ENCODE results near the gene NAPB.

The NAPB gene

DNA sequence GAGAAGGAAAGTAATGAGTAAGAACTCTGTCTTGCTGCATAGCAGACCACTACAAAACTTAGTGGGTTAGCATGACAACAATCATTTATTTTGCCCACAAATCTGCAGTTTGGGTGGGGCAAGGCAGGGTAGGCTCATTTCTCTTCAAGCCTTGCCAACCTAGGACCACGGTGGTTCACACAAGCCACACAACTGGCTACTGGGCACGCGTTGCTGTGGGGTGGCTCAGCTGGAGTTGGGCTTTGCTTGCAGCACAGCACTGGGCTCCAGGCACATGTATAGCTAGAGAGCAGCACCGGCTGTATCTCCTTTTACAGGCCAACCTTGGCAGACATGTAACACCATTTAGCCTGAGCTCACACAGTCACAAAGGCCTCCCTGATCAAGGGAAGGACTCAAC is 75.3 kb downstream of the NAPB start:
- H3K4me1 Mint-ChIP-seq, result peaks cover 5% of the 10 kb centered on the region
- no peaks in the 10 kb centered on the region for H3K27me3 Mint-ChIP-seq
- no peak overlapping the region for H3K4me3 Mint-ChIP-seq
- H3K27ac Mint-ChIP-seq, result no peak overlapping the region
- H3K9me3 Mint-ChIP-seq, result no peaks in the 10 kb centered on the region
- DNase-seq (ENCODE audit: low spot score in 2 of 2) (no peak), ATAC-seq (ENCODE audit: low read depth) (no peak)
- H3K36me3 Mint-ChIP-seq, result no peaks in the 10 kb centered on the region

DNA sequence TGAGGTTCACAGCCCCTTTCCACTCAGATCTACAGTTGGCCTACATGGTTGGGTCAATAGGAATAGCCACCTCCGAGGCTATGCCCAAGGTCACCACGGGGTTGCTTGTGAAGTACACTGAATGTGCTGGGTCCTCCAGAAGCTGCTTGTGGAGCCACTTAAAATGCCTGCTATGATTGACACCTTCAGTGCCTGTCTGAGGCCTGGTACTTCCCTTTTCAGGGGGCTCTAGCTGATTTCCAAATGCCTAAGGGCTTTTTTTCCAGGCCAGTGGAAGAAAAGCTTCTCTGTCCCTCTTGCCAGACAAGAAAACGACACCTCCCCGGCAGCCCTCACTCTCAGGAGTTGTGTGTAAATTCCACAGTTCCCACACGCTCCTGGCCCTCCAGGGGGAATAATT is 77.0 kb downstream of the NAPB start:
- Mint-ChIP-seq H3K9me3 (no peaks in the 10 kb centered on the region), H3K4me1 (peaks cover 1% of the 10 kb centered on the region), H3K27ac (no peak overlapping the region), H3K27me3 (no peaks in the 10 kb centered on the region), H3K36me3 (no peaks in the 10 kb centered on the region), H3K4me3 (no peak overlapping the region)
- no peak for ATAC-seq (ENCODE audit: low read depth)
- no peak for DNase-seq (ENCODE audit: low spot score in 2 of 2)

DNA sequence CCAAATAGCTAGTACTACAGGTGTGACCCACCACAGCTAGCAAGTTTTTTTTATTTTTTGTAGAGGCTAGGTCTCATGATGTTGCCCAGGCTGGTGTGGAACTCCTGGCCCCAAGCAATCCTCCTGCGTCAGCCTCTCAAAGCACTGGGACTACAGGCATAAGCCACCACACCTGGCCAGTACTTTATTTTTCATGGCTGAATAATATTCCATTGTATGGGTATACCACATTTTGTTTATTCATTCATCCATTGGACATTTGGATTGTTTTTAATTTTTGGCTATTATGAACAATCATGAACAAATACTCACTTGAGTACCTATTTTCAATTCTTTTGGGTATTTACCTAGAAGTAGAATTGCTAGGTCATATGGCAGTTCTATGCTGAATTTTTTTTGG is 77.7 kb downstream of the NAPB start:
- H3K27ac Mint-ChIP-seq, result no peak overlapping the region
- no peaks in the 10 kb centered on the region for H3K4me1 Mint-ChIP-seq
- DNase-seq (ENCODE audit: low spot score in 2 of 2) (no peak), ATAC-seq (ENCODE audit: low read depth) (no peak)
- H3K9me3 Mint-ChIP-seq, result no peaks in the 10 kb centered on the region
- H3K27me3 Mint-ChIP-seq, result peaks cover 2% of the 10 kb centered on the region
- no peak overlapping the region for H3K4me3 Mint-ChIP-seq
- no peaks in the 10 kb centered on the region for H3K36me3 Mint-ChIP-seq

DNA sequence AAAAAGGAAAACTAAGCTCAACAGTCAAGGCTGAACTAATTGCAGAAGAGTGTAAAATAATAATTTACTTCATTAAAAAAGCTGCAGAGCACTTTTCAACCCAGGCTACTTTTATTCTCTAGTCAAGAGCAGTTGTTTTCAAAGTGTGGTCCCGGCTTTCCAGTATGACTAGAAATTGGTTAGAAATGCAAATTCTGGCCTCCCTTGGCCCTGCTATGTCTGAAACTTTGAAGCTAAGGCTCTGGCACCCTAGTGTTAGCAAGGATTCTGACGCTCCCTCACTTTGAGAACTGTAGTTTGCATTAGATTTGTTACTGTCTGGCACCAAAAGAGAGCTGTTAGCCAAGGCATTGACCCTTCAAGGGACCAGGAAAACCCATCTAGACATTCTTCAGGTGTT is 80.2 kb downstream of the NAPB start:
- Mint-ChIP-seq H3K4me1 (no peaks in the 10 kb centered on the region), H3K9me3 (no peaks in the 10 kb centered on the region), H3K4me3 (no peak overlapping the region), H3K36me3 (no peaks in the 10 kb centered on the region), H3K27me3 (peaks cover 2% of the 10 kb centered on the region), H3K27ac (no peak overlapping the region)
- ATAC-seq (ENCODE audit: low read depth) (no peak), DNase-seq (ENCODE audit: low spot score in 2 of 2) (no peak)

DNA sequence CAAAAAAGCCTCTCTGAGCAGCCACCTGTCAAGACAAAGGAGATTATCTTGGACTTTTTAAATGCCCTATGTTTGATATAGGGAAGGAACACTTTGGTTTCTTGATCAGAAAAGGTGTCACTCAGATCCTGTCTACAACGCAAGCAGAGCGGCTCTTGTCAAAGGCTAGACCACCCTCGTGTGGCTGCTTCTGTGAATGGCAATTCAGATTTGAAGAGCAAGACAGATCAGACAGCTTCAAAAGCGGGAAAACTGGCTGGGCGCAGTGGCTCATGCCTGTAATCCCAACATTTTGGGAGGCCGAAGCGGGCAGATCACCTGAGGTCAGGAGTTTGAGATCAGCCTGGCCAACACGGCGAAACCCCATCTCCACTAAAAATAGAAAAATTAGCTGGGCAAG is 80.8 kb downstream of the NAPB start:
- no peaks in the 10 kb centered on the region for H3K4me1 Mint-ChIP-seq
- no peaks in the 10 kb centered on the region for H3K9me3 Mint-ChIP-seq
- no peak for ATAC-seq (ENCODE audit: low read depth)
- H3K4me3 Mint-ChIP-seq, result no peak overlapping the region
- DNase-seq (ENCODE audit: low spot score in 2 of 2), result no peak
- no peak overlapping the region for H3K27ac Mint-ChIP-seq
- peaks cover 2% of the 10 kb centered on the region for H3K27me3 Mint-ChIP-seq
- no peaks in the 10 kb centered on the region for H3K36me3 Mint-ChIP-seq

DNA sequence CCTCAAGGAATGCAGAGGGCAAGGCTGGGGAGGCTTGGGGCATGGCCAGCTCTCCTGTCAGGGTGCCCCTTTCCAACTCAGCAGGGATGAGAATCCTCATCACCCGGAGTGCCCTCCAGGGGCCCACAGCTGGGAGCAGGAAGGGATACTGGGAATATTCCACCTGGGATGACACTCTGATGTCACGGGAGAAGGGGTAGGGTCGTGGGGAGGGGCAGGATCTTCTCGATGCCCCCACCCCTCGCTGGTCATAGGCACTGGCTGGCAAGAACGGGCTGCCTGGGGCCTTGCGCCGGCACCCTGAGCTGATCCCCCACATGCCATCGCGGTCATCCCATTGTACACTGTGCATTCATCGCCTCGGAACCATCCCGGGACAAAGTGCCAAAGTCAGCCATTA is 81.3 kb downstream of the NAPB start:
- Mint-ChIP-seq H3K27ac (no peak overlapping the region), H3K4me1 (no peaks in the 10 kb centered on the region), H3K36me3 (no peaks in the 10 kb centered on the region), H3K9me3 (no peaks in the 10 kb centered on the region), H3K4me3 (no peak overlapping the region), H3K27me3 (peaks cover 2% of the 10 kb centered on the region)
- ATAC-seq (ENCODE audit: low read depth), result no peak
- DNase-seq (ENCODE audit: low spot score in 2 of 2), result no peak

DNA sequence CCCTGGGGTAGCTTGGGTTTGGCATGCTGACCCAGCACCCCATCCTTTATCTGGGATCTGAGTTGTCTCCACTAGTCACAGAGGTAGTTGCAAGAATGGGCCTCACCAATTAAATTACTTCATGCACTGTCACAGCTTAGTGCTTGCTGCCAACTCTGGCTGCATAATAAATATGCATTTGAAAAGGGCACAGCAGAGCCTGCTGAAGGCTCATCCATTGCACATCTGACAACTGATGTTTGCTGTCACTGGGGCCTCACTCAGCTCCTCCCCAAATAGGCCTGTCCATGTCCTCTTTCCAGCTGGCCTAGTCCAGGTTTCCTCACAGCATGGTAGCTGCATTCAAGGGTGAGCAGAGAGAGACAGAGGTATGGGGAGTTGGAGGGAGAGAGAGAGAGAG is 84.0 kb downstream of the NAPB start:
- Mint-ChIP-seq H3K4me3 (no peak overlapping the region), H3K27ac (no peak overlapping the region), H3K4me1 (peaks cover 7% of the 10 kb centered on the region), H3K27me3 (peaks cover 2% of the 10 kb centered on the region), H3K9me3 (no peaks in the 10 kb centered on the region), H3K36me3 (no peaks in the 10 kb centered on the region)
- ATAC-seq (ENCODE audit: low read depth) (no peak), DNase-seq (ENCODE audit: low spot score in 2 of 2) (no peak)

DNA sequence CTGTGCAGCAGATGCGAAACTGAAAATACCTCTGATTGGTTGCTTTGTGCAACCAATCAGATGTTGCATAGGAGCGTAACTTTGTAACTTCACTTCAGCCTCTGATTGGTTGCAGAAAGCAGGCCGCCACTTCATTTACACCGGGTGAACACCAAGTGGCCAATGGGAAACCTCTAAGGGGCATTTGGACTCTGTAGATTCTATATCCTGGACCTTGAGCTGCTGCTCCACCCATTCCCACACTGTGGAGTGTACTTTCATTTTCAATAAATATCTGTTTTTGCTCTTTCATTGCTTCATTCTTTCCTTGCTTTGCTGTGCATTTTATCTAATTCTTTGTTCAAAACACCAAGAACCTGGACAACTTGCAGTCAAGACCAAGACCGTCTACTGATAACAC is 84.8 kb downstream of the NAPB start:
- Mint-ChIP-seq H3K27me3 (peaks cover 2% of the 10 kb centered on the region), H3K27ac (no peak overlapping the region), H3K4me1 (peaks cover 11% of the 10 kb centered on the region), H3K36me3 (no peaks in the 10 kb centered on the region), H3K4me3 (no peak overlapping the region), H3K9me3 (no peaks in the 10 kb centered on the region)
- no peak for ATAC-seq (ENCODE audit: low read depth)
- no peak for DNase-seq (ENCODE audit: low spot score in 2 of 2)

DNA sequence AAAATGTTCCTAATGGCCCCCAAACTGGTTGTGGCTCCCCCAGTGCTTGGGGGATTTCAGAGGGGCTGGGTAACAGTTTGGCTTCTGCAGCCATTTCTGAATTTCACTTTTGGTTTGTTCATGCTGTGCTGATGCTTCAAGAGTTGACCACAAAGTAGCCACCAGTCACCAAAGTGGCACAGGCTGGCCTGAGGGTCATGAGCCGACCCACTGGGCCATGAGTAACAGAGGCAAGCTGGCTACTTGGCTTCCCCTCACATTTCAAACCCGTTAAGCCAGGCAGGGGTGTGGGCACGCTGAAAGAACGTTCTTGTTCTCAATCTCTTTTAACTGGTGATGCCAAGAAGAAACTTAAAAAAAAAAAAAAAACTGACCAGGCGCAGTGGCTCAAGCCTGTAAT is 85.8 kb downstream of the NAPB start:
- Mint-ChIP-seq H3K27me3 (peaks cover 2% of the 10 kb centered on the region), H3K4me1 (peaks cover 14% of the 10 kb centered on the region), H3K9me3 (no peaks in the 10 kb centered on the region), H3K27ac (no peak overlapping the region), H3K36me3 (no peaks in the 10 kb centered on the region), H3K4me3 (no peak overlapping the region)
- DNase-seq (ENCODE audit: low spot score in 2 of 2) (no peak), ATAC-seq (ENCODE audit: low read depth) (no peak)

DNA sequence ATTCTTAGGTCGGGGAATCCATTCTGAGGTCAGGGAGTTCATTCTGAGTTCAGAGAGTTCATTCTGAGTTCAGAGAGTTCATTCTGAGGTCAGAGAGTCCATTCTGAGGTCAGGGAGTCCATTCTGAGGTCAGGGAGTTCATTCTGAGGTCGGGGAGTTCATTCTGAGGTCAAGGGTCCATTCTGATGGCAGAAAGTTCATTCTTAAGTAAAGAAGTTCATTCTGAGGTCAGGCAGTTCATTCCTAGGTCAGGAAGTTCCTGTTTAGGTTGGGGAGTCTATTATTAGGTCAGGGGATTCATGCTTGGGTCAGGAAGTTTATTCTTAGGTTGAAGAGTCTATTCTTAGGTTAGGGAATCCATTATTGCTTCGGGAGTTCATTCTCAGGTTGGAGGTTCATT is 87.2 kb downstream of the NAPB start:
- peaks cover 14% of the 10 kb centered on the region for H3K4me1 Mint-ChIP-seq
- peaks cover 1% of the 10 kb centered on the region for H3K9me3 Mint-ChIP-seq
- DNase-seq (ENCODE audit: low spot score in 2 of 2), result no peak
- no peak for ATAC-seq (ENCODE audit: low read depth)
- no peaks in the 10 kb centered on the region for H3K36me3 Mint-ChIP-seq
- H3K27me3 Mint-ChIP-seq, result peaks cover under 1% of the 10 kb centered on the region
- H3K4me3 Mint-ChIP-seq, result no peak overlapping the region
- H3K27ac Mint-ChIP-seq, result no peak overlapping the region

DNA sequence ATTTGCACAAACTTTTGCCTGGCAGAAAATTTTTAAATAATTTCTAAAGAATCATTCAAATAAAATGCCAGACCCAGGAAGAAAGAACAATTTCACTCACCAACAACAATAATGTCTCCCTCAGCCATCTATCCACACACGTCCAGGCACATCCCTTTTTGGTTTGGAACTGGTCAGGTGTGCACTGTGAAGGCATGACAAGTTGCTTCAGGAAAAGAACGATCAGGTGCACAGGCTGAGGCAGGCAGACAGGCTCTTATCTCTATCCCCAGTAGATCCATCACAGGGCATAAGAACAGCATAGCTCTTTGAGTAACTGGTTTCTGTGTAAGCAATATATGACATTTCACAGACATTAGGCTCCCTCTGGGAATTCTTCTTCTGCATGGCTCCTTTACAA is 88.8 kb downstream of the NAPB start:
- ATAC-seq (ENCODE audit: low read depth) (no peak), DNase-seq (ENCODE audit: low spot score in 2 of 2) (no peak)
- peaks cover 1% of the 10 kb centered on the region for H3K9me3 Mint-ChIP-seq
- no peaks in the 10 kb centered on the region for H3K27me3 Mint-ChIP-seq
- no peaks in the 10 kb centered on the region for H3K36me3 Mint-ChIP-seq
- H3K4me3 Mint-ChIP-seq, result no peak overlapping the region
- peaks cover 14% of the 10 kb centered on the region for H3K4me1 Mint-ChIP-seq
- H3K27ac Mint-ChIP-seq, result peak overlapping the region; percentile 9

DNA sequence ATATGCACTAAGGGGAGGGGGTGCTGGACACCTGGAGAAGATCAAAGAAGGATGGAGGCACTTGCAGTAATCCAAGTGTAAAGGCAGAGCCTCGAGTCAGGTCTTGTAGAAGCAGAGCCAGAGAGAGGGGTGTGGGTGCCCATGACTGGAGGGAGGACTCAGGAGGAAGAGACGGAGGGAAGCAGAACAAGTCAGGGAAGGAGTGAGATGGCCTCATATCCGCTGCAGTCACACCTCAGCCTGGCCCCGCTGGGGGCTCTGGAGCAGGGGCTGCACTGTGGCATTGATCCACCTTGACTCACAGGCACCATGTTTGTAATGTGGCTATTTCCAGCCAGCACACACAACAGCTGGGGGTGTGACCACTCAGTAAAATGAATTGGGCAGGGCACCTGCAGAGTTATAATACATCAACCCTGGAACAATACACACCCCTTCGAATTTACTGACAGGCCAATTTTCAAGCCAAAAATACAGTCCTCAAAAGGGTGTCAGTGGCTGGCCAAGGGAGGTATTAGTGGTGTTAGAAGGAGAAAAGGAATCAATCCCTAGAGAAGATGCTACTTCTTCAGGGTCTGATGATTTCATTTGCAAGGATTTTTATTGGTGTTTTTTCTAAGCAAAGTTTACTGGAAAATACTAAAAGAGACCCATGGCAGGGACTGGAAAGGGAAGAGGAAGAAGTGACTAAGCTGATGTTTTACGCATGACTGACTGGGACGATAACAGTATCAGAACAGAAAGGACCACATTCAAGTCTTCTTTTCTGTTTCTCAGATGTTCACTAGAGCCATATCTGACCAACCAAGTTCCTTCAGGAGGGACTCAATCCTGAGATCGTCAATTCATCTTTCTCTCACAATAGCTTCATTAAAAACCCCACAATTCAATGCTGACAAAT is 89.6 kb downstream of the NAPB start:
- ATAC-seq (ENCODE audit: low read depth), result peak; percentile 55
- Mint-ChIP-seq H3K9me3 (peaks cover 1% of the 10 kb centered on the region), H3K4me3 (no peak overlapping the region), H3K27me3 (no peaks in the 10 kb centered on the region), H3K27ac (peak overlapping the region; percentile 9), H3K4me1 (peaks cover 14% of the 10 kb centered on the region), H3K36me3 (no peaks in the 10 kb centered on the region)
- no peak for DNase-seq (ENCODE audit: low spot score in 2 of 2)

DNA sequence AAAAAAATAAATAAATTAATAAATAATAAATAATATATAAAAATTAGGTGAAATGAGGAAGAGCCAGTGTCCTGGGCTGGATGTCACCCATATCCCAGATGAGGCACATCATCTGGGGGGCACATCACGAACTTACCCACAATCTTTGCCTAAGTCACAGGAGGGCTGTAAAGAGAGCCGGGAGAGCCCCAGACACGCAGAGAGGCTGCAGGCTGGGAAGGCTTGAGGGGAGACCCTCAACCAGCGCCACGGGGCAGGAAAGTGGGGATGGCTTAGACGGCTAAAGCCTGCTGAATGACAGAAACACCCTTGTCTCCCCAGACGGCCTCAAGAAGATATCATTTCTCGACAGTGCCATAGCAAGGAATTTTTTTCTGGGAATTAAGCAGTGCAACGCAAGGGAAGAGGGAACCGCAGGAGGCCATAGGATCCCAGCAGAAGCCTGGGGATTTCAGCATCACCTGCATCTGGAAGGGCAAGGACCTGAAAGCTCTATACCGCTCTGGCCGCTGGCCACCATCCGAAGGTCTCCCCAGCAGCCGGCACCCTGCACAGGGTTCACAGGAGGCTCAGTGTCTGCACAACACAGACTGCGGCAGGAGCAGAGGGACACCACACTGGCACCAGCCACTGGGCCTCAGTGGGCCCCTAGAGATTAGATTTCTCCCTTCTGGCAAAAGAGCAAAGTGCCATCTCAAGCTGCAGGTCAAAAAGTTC is 93.5 kb downstream of the NAPB start:
- H3K27me3 Mint-ChIP-seq, result no peaks in the 10 kb centered on the region
- ATAC-seq (ENCODE audit: low read depth) (no peak), DNase-seq (ENCODE audit: low spot score in 2 of 2) (no peak)
- H3K4me1 Mint-ChIP-seq, result peaks cover 7% of the 10 kb centered on the region
- peaks cover 1% of the 10 kb centered on the region for H3K9me3 Mint-ChIP-seq
- H3K36me3 Mint-ChIP-seq, result no peaks in the 10 kb centered on the region
- H3K27ac Mint-ChIP-seq, result no peak overlapping the region
- no peak overlapping the region for H3K4me3 Mint-ChIP-seq

DNA sequence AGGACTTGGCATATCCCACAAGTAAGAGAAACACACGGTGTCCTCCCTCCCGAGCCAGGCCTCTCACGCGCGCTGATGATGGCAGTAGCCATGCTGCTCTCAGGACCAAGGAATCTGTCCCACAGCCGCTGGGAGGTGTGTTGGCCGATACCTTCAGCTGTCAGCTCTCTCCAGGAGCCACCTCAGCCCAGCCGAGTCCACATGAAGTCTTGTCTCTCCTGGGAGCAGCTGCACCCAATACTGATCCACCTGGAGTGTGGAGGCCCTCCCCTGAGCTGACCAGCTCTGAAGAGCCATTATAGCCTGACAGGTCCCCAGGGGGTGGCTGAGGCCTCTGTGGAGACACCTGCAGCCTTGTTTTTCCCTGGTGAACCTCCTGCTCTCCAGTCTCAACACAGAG is 94.5 kb downstream of the NAPB start:
- Mint-ChIP-seq H3K36me3 (no peaks in the 10 kb centered on the region), H3K9me3 (peaks cover 1% of the 10 kb centered on the region), H3K27me3 (no peaks in the 10 kb centered on the region), H3K4me1 (peaks cover 3% of the 10 kb centered on the region), H3K4me3 (no peak overlapping the region), H3K27ac (no peak overlapping the region)
- DNase-seq (ENCODE audit: low spot score in 2 of 2) (no peak), ATAC-seq (ENCODE audit: low read depth) (no peak)

DNA sequence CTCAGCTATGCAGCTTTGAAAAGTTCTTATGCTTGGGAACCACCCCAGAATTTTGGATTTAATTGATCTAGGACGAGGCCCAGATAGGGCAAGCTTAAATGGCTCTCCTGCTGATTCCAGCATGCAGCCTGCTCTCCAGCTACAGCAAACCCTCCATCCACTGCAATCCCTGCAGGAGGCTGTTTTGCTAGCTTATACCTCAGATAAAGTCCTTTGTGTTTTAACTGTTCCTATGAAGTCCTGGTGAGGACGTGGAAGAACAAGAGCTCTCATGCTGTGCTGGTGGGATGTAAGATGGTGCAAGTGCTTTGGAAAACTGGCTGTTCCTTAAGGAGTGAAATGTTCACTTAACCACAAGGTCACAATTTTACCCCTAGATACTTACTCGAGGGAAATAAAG is 96.2 kb downstream of the NAPB start:
- Mint-ChIP-seq H3K27me3 (no peaks in the 10 kb centered on the region), H3K4me3 (no peak overlapping the region), H3K27ac (no peak overlapping the region), H3K36me3 (peaks cover 1% of the 10 kb centered on the region), H3K9me3 (no peaks in the 10 kb centered on the region), H3K4me1 (no peaks in the 10 kb centered on the region)
- no peak for DNase-seq (ENCODE audit: low spot score in 2 of 2)
- ATAC-seq (ENCODE audit: low read depth), result no peak

All from memory B cell (primary cell).